ENCODE data around the gene DLG2.

Gene DLG2

DNA sequence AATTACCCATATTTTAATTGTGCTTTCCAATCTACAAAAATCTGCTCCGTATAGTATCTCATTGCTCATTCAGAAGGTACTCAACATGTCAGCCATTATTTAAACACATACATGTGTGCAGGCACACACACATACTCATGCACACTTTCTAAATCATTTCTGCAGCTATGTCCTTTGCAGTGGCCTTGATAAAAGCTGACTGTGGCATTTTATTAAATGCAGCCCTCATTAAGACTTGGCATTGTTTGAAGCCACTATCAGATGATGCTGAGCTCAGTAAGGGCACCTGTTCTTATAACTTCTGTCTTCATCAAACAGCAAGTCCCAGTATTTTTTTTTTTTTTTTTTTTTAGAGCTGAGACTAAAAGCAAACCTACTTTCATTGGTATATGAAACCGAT lies 1269.1 kb downstream of the DLG2 start:
- Histone ChIP-seq H3K4me2 (ENCODE audit: low read length) (no peak overlapping the region), H3K79me2 (ENCODE audit: control insufficient read depth, low read length) (no peaks in the 10 kb centered on the region), H3K4me1 (ENCODE audit: control insufficient read depth, low read length) (no peaks in the 10 kb centered on the region), H3F3A (ENCODE audit: control insufficient read depth, insufficient read depth) (no peaks in the 10 kb centered on the region), H3K27ac (ENCODE audit: low read depth, low read length) (no peak overlapping the region), H3K27me3 (ENCODE audit: control insufficient read depth, low read length) (peaks cover 3% of the 10 kb centered on the region; the same call in 1 of the 2 replicates), H4K20me1 (ENCODE audit: control insufficient read depth, insufficient read depth, low read depth, low read length) (no peaks in the 10 kb centered on the region), H3K9me3 (ENCODE audit: control insufficient read depth, insufficient read depth, low read length) (no peaks in the 10 kb centered on the region), H3K36me3 (ENCODE audit: control insufficient read depth, low read length) (no peaks in the 10 kb centered on the region), H3K9me2 (replicated peaks; ENCODE audit: control insufficient read depth, low read length) (no peaks in the 10 kb centered on the region), H3K4me3 (ENCODE audit: low read length) (no peak overlapping the region)
- no peak for TF ChIP-seq EZH2phosphoT487 (IDR thresholded peaks at IDR 0.05; ENCODE audit: borderline replicate concordance, low read length)
- TF ChIP-seq, protein P1, sequence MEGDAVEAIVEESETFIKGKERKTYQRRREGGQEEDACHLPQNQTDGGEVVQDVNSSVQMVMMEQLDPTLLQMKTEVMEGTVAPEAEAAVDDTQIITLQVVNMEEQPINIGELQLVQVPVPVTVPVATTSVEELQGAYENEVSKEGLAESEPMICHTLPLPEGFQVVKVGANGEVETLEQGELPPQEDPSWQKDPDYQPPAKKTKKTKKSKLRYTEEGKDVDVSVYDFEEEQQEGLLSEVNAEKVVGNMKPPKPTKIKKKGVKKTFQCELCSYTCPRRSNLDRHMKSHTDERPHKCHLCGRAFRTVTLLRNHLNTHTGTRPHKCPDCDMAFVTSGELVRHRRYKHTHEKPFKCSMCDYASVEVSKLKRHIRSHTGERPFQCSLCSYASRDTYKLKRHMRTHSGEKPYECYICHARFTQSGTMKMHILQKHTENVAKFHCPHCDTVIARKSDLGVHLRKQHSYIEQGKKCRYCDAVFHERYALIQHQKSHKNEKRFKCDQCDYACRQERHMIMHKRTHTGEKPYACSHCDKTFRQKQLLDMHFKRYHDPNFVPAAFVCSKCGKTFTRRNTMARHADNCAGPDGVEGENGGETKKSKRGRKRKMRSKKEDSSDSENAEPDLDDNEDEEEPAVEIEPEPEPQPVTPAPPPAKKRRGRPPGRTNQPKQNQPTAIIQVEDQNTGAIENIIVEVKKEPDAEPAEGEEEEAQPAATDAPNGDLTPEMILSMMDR (IDR thresholded peaks at IDR 0.05; ENCODE audit: low read depth, low read length, poor library complexity, severe bottlenecking), result no peak

DNA sequence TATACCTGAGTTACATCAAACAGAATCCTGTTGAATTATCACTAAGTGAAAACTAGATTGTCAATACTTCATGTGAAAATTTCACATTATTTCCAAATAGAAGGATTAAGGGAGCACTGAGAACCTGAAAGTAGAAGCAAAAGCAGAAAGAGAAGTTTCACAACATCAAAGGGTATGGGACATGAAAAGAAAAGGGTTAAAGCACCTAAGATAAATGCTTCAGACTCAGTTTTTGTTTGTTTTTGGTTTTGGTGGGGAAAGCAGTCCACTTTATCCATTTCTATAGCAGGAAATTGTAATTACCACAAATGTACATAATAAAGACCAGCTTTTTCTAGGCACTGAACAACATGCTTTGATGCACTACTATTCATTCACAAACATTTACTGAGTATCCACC lies 1271.2 kb downstream of the DLG2 start:
- no peak overlapping the region for H3K27ac ChIP-seq (ENCODE audit: low read depth, low read length)
- H4K20me1 ChIP-seq (ENCODE audit: control insufficient read depth, insufficient read depth, low read depth, low read length), result no peaks in the 10 kb centered on the region
- H3K79me2 ChIP-seq (ENCODE audit: control insufficient read depth, low read length), result no peaks in the 10 kb centered on the region
- TF ChIP-seq, protein P1 (IDR thresholded peaks at IDR 0.05; ENCODE audit: low read depth, low read length, poor library complexity, severe bottlenecking), result no peak
- no peak for TF ChIP-seq EZH2phosphoT487 (IDR thresholded peaks at IDR 0.05; ENCODE audit: borderline replicate concordance, low read length)
- no peaks in the 10 kb centered on the region for H3K9me2 ChIP-seq (replicated peaks; ENCODE audit: control insufficient read depth, low read length)
- no peaks in the 10 kb centered on the region for H3K36me3 ChIP-seq (ENCODE audit: control insufficient read depth, low read length)
- H3K4me2 ChIP-seq (ENCODE audit: low read length), result no peak overlapping the region
- H3K4me1 ChIP-seq (ENCODE audit: control insufficient read depth, low read length), result no peaks in the 10 kb centered on the region
- no peaks in the 10 kb centered on the region for H3K9me3 ChIP-seq (ENCODE audit: control insufficient read depth, insufficient read depth, low read length)
- H3F3A ChIP-seq (ENCODE audit: control insufficient read depth, insufficient read depth), result no peaks in the 10 kb centered on the region
- peaks cover 3% of the 10 kb centered on the region; the same call in 1 of the 2 replicates for H3K27me3 ChIP-seq (ENCODE audit: control insufficient read depth, low read length)
- H3K4me3 ChIP-seq (ENCODE audit: low read length), result no peak overlapping the region

DNA sequence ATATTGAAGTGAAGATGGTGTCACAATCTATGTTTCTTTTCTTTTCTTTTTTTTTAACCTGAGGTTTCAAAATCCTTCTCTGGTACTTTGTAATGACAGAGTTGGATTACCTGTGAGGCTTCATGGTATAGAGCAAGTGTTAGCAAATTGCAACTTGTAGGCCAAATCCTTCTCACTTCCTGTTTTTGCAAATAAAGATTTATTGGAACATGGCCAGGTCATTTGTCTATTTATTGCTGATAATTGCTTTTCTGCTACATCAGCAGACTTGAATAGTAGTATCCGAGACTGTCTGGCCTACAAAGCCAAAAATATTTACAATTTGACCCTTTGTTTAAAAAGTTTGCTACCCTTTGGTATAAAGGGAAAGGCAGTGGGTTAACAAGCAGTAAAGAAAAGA lies 1281.5 kb downstream of the DLG2 start:
- no peak overlapping the region for H3K27ac ChIP-seq (ENCODE audit: low read depth, low read length)
- no peaks in the 10 kb centered on the region for H3K9me2 ChIP-seq (replicated peaks; ENCODE audit: control insufficient read depth, low read length)
- H3K36me3 ChIP-seq (ENCODE audit: control insufficient read depth, low read length), result no peaks in the 10 kb centered on the region
- H4K20me1 ChIP-seq (ENCODE audit: control insufficient read depth, insufficient read depth, low read depth, low read length), result no peaks in the 10 kb centered on the region
- no peaks in the 10 kb centered on the region for H3K79me2 ChIP-seq (ENCODE audit: control insufficient read depth, low read length)
- no peaks in the 10 kb centered on the region for H3F3A ChIP-seq (ENCODE audit: control insufficient read depth, insufficient read depth)
- H3K4me3 ChIP-seq (ENCODE audit: low read length), result no peak overlapping the region
- no peaks in the 10 kb centered on the region for H3K27me3 ChIP-seq (ENCODE audit: control insufficient read depth, low read length)
- no peak overlapping the region for H3K4me2 ChIP-seq (ENCODE audit: low read length)
- no peak for TF ChIP-seq EZH2phosphoT487 (IDR thresholded peaks at IDR 0.05; ENCODE audit: borderline replicate concordance, low read length)
- TF ChIP-seq, protein P1 (IDR thresholded peaks at IDR 0.05; ENCODE audit: low read depth, low read length, poor library complexity, severe bottlenecking), result no peak
- peaks cover 4% of the 10 kb centered on the region for H3K4me1 ChIP-seq (ENCODE audit: control insufficient read depth, low read length)
- no peaks in the 10 kb centered on the region for H3K9me3 ChIP-seq (ENCODE audit: control insufficient read depth, insufficient read depth, low read length)

DNA sequence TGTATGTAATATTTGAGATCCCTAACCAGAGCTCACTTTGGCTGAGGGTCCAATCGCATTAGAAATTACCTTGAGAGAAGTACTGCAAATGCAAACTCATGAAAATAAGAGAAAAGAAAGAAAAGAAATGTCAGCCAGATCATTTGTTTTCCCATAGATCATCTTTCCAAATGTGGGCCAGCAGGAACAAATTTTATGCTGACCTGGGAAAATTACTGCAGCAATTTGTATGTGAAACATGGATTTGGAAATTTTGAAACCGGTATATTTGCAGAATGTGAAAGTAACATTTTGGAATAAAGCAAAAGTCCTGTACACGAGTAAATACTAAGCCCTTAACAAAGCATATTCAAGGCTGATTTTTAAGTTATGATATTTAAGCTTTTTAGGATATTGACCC lies 1282.1 kb downstream of the DLG2 start:
- Histone ChIP-seq H3K9me2 (replicated peaks; ENCODE audit: control insufficient read depth, low read length) (no peaks in the 10 kb centered on the region), H4K20me1 (ENCODE audit: control insufficient read depth, insufficient read depth, low read depth, low read length) (no peaks in the 10 kb centered on the region), H3F3A (ENCODE audit: control insufficient read depth, insufficient read depth) (no peaks in the 10 kb centered on the region), H3K4me1 (ENCODE audit: control insufficient read depth, low read length) (peaks cover 4% of the 10 kb centered on the region), H3K9me3 (ENCODE audit: control insufficient read depth, insufficient read depth, low read length) (no peaks in the 10 kb centered on the region), H3K27me3 (ENCODE audit: control insufficient read depth, low read length) (no peaks in the 10 kb centered on the region), H3K79me2 (ENCODE audit: control insufficient read depth, low read length) (no peaks in the 10 kb centered on the region), H3K36me3 (ENCODE audit: control insufficient read depth, low read length) (no peaks in the 10 kb centered on the region), H3K4me2 (ENCODE audit: low read length) (no peak overlapping the region), H3K27ac (ENCODE audit: low read depth, low read length) (no peak overlapping the region), H3K4me3 (ENCODE audit: low read length) (no peak overlapping the region)
- no peak for TF ChIP-seq EZH2phosphoT487 (IDR thresholded peaks at IDR 0.05; ENCODE audit: borderline replicate concordance, low read length)
- TF ChIP-seq, protein P1 (IDR thresholded peaks at IDR 0.05; ENCODE audit: low read depth, low read length, poor library complexity, severe bottlenecking), result no peak

Data from DOHH2 (cell line).